GM19467 (cell line): ENCODE measurements around the gene DSCAML1.

Source experiments
- ATAC-seq: cut with Tn5 transposase; IDR thresholded peaks from one replicate; pipeline ENCODE4 v1.9.1; 2021; ENCODE audit warnings: mild to moderate bottlenecking, moderate library complexity; ENCODE audit not compliant: unreplicated experiment

DSCAML1 gene

DNA sequence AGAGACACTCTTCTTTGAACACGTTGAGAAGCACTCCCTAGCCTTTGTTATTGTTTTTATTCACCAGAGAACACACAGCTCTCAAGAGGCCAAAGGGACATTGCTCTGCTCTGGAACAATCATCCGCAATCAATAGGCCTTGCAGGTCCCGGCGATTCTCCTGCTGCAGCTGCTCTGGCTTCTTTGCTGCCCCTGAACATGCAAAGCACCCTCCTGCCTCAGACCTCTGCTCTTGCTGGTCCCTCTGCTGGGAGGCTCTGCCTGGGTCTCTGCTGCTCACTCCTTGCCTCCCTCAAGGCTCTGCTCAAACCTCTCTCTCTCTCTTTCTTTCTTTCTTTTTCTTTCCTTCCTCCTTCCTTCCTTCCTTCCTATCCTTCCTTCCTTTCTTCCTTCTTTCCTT lies 232.7 kb downstream of the DSCAML1 start:
- ATAC-seq = no peak

DNA sequence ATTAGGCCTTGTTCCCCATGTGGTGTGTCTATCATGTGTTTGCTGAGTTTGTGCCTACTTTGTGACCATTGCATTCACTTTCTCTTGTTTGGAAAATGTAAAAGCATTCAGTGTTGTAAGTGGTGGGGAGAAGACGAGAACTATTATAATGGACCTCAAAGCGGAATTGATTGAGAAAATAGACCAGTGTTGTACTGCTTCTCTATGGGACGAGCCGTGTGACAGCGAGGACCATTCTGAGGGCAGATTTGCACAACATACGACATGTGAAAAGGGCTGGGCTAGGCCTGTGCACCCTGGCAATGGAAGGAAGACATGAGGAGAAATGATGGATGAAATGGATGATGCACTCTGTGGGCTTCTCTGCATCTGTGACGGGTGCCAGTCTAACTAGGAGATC lies 233.5 kb downstream of the DSCAML1 start:
- no peak for ATAC-seq

DNA sequence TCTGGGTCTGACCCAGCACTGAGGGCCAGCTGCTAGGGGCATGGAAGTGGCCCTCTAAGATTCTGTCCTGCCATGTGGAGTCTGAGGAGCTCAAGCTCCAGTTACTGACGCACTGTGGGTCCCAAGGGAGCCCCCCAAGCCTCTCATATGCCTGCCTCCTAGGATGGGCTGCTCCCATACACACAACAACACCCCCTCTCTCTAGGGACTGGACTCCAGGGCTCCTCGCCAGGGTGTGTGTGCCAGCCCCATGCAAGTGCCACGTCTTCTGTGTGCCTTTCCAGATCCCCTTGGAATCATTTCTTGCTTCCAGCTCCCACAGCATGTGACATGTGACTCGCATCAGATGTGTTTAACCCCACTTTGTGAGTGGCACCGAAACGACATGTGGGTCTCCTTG lies 234.9 kb downstream of the DSCAML1 start:
- ATAC-seq = no peak

DNA sequence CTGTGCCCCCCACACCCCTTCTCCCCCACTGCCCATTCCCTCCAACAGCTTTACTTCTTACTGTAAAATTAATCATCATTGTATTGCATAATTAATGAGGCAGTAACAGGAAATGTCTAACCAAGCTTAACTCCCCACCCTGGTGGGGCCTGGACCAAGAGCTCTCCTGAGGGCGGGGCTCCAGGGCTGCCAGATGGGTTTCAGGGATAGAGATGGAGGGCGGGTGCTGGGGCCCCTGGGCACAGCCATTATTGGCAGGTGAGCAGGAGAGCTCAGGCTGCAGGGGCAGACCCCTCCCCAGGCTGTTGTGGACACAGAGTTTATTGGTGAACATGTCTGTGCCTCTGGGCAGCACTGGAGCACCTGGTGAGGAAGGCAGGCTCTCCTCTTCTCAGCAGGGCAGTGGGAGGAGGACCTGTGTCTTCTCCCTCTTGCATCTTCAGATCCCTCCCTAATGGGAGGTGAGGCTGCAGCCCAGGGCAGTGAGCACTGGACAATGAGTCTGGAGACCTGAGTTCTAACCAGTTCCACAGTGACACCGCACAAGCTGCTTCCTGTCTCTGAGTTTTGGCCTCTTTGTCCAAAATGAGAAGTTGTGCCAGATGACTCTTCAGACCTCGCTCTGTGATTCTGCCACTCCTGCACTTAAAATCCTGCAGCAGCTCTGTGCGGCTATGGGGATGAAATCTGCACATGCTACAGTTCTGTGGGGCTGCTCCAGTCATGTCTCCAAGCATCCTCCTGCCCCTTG lies 236.1 kb downstream of the DSCAML1 start:
- ATAC-seq = no peak

DNA sequence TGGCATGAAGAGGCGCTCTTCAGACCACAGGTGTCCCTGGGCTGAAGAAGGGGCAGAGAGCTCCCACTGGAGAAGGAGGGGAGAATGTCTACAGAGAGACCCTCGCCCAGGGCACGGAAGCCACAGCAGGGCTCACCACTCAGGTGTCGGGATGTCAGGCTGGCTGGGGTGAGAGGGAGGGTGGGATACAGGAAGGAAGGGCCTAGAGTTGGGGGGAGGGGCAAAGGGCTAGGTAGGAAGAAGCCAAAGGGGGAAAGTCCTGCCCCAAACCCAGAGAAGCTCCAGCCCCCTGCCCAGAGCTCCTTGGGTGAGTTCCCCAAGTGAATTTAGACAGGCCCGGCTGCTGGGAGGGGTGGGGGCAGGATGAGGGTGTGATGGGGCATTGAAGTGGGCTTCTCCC lies 237.3 kb downstream of the DSCAML1 start:
- no peak for ATAC-seq

DNA sequence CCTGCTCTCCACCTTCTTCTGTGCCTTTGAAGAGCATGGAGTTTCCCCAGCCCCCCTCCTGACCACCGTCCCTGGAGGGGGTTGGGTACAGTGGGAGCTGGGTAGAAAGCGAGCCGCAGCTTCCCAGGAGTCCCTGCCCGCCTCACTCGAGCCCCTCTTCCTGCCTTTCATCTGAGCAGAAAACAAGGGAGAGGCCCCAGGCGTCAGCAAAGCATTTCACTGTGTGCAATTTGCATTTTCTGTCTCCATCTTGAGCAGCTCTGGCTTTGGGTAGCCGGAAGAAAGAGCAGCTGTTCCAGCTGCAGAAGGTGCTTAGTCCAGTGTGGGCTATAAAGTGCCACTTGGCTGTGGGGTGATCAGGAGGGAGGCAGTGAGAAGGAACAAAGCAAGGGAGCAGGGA lies 239.7 kb downstream of the DSCAML1 start:
- no peak for ATAC-seq

DNA sequence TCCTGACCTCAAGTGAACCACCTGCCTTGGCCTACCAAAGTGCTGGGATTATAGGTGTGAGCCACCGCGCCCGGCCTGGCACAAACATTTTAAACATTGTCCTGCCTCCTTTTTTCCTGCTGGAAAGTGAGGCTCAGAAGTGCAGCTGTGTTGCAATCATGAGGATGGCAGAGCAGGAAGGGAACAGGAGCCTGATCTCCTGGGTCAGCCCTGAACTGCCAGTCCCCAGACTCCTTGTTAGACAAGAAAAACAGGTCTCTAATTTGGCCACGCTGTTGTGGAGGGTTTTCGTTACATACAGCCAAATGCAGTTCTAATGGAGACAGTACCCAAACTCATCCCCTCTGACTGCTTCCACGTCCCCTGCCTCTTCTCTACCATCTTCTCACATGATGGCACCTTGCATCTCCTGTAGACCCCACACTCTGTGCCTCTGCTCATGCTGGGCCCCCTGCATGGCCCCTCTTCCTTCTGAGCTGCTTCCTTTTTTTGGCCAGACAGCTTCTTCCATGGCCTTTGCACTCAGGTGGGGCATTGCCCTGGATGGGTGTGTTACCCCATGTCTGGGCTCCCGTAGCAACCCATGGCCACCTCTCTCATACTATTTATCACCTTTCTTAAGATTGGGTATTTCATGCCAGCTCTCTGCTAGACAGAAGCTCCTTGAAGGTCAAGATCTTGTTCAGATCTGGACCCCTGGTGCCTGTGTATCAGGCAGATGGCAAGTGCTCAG lies 242.2 kb downstream of the DSCAML1 start:
- ATAC-seq = no peak

GRCh38 chr11:117552626-117553025 lies 244.4 kb downstream of the DSCAML1 start:
- no peak for ATAC-seq

DNA sequence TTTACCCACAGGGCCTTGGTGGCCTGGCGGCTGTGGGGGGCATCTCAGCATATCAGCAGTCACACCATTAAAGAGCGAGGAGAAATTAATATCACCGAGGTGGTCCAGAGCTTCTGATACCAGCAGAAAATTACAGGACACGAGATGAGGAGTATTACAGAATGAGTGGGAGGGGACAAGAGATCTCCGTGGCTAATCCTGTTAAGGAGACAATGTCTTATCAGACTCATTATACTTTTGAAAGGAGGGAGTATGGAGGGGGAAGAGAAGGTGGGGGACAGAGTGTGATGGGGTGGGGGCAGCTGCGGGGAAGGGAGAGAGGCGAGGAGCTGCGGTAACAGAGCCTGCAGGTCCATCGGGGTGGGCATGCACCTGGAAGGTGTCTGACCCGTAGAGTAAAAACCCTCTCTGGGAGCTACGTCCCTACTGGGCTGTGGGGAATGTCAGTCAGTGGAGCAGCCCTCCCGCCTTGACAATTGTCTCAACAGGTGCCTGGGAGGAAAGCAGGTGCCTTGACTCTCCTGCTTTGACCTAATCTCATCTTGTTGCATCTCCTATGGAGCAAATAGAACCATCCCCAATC lies 245.2 kb downstream of the DSCAML1 start:
- ATAC-seq = no peak

DNA sequence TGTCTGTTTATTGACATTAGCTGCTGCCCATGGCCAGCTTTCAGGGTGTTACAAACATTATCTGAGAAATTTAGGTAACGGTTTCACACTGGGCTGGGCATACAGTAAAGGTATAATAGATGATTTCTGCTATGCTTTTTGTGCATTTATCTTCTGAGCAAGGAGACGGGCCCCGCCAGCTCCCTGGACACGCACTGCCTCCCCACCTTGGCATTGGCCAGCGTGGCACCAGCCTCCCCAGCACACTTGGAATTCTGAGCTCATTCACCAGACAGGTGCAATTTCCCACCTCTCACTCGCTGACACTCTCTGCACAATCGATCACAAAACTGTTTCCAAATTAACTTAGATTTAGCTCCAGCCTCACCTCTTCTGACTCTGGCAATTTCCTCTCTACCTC lies 246.6 kb downstream of the DSCAML1 start:
- no peak for ATAC-seq

DNA sequence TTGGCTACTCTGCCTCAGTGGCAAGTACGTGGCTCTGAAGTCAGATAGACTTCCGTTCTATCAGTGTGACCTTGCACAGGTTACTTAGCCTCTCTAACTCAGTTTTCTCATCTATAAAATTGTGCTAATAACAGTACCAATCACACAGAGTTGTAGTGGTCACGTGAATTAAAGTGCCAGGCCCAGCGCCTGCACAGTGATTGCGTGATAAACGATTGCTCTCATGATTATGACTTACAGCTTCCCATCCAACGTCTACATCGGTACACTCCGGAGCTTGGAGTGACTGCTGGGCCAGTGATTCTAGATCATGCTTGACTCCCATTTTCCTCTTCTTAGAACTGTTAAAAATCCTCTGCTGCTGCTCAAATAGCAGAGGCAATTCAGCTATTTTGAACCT lies 247.6 kb downstream of the DSCAML1 start:
- ATAC-seq = no peak

GRCh38 chr11:117548876-117549275 lies 248.1 kb downstream of the DSCAML1 start:
- no peak for ATAC-seq

GRCh38 chr11:117547946-117548345 lies 249.1 kb downstream of the DSCAML1 start:
- ATAC-seq = no peak

GRCh38 chr11:117547195-117547850 lies 249.7 kb downstream of the DSCAML1 start:
- no peak for ATAC-seq

- no peak for ATAC-seq
Measured at GRCh38 chr11:117546431-117547194, 250.4 kb downstream of the DSCAML1 start.

- no peak for ATAC-seq
Measured at GRCh38 chr11:117545706-117546105, 251.3 kb downstream of the DSCAML1 start.

GRCh38 chr11:117544130-117544800 lies 252.8 kb downstream of the DSCAML1 start:
- no peak for ATAC-seq

DNA sequence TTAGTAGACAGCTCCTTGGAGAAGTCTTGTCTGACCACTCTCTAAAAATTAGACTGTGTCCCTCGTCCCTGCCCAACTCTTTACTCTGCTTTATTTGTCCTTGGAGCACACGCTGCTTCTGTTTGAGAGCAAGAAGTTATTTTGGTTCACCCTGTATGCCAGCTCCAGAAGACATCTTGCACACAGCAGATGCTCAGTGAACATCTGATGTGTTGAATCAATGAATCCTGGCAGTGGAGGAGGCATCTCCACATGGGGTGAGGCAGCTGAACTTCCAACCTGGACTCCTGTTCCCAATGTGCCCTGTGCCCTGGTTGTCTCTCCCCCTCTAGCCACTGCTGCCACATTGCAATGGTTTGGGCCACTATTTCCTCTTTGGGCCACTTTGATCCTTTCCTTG lies 255.8 kb downstream of the DSCAML1 start:
- ATAC-seq = no peak

- no peak for ATAC-seq
Measured at GRCh38 chr11:117538263-117539135, 258.5 kb downstream of the DSCAML1 start.
